GM12878 (cell line): ENCODE results near the gene SERPINB5. TPM values are rescaled to one million over a fixed set of nuclear protein-coding genes. Genes with fewer than 3 reads are reported as not detected.

Experiments used
- ATAC-seq: fragments of 200-7000 bp; cut with Tn5 transposase; 3 replicates; pipeline ENCODE4 v1.9.1; 2020; ENCODE audit warnings: mild to moderate bottlenecking, moderate library complexity
- BruUV-seq: library from RNA; stranded (reverse); fragments of 400-500 nt; replicated peaks from 2 replicates; lab custom pipeline; 2021; lab: Mats Ljungman, UMichigan
- CTCF ChIA-PET: fragments of 300-600 bp; sonication (Branson Sonifier 250); formaldehyde crosslinking; extraction: SDS; loops from one replicate; lab custom pipeline; 2021; ENCODE audit warnings: inconsistent platforms; lab: Yijun Ruan, JAX
- POLR2A ChIA-PET: fragments of 350-600 bp; formaldehyde crosslinking; extraction: SDS; loops from one replicate; lab custom pipeline; 2021; ENCODE audit warnings: inconsistent platforms; lab: Charles Lee
- RAD21 ChIA-PET: fragments of 300-600 bp; sonication (Branson Sonifier 250); formaldehyde crosslinking; loops from one replicate; lab custom pipeline; 2023; ENCODE audit warnings: antibody characterized with exemption; ENCODE audit not compliant: unreplicated experiment; lab: Charles Lee
- SMC1A ChIA-PET: fragments of 300-600 bp; sonication (Branson Sonifier 250); formaldehyde crosslinking; loops from one replicate; lab custom pipeline; 2023; ENCODE audit not compliant: unreplicated experiment, uncharacterized antibody; lab: Charles Lee
- DNase-seq: peaks from one replicate; pipeline ENCODE4 v3.0.0-alpha.2; 2011; ENCODE audit warnings: low read depth, low spot score
- FAIRE-seq: peaks from 3 replicates; lab custom pipeline; 2011; peaks lifted over from hg19 to GRCh38; lab: Jason Lieb, UNC
- H2AFZ ChIP-seq: 2 replicates; pipeline ENCODE4 v1.6.0; 2011; ENCODE audit warnings: low read depth, low read length, control low read depth; ENCODE audit not compliant: control insufficient read depth
- H3K27ac ChIP-seq: 2 replicates; pipeline ENCODE4 v1.5.1; 2011; ENCODE audit warnings: control low read depth; ENCODE audit not compliant: control insufficient read depth, insufficient read depth
- H3K27me3 ChIP-seq, 2 experiments: replicated peaks in 1 of 2; 2 replicates each; pipeline versions ENCODE4 v1.6.0 to v1.6.1; 2011; ENCODE audit warnings: low read length in 1 of 2; ENCODE audit not compliant: control insufficient read depth in 2 of 2, insufficient read depth in 2 of 2
- H3K36me3 ChIP-seq, 2 experiments: 2 replicates each; pipeline ENCODE4 v1.5.1; 2011; ENCODE audit warnings: low read length in 1 of 2; ENCODE audit not compliant: control insufficient read depth in 2 of 2, insufficient read depth in 2 of 2
- H3K4me1 ChIP-seq: 2 replicates; pipeline ENCODE4 v1.6.1; 2011; ENCODE audit warnings: mild to moderate bottlenecking, low read length, moderate library complexity, mixed read lengths; ENCODE audit not compliant: control insufficient read depth, insufficient read depth
- H3K4me2 ChIP-seq: 2 replicates; pipeline ENCODE4 v1.6.0; 2011; ENCODE audit warnings: control low read depth; ENCODE audit not compliant: control insufficient read depth, insufficient read depth
- H3K4me3 ChIP-seq: fragments of 200-600 bp; sonication (generic); 2 replicates; pipeline ENCODE4 v1.5.1; 2016
- H3K79me2 ChIP-seq: 2 replicates; pipeline ENCODE4 v1.6.0; 2011; ENCODE audit warnings: low read length; ENCODE audit not compliant: control insufficient read depth, insufficient read depth
- H3K9ac ChIP-seq: 2 replicates; pipeline ENCODE4 v1.8.0; 2011; ENCODE audit warnings: low read length, control low read depth, mixed read lengths; ENCODE audit not compliant: control insufficient read depth, insufficient read depth
- H3K9me3 ChIP-seq: replicated peaks from 3 replicates; pipeline ENCODE4 v1.5.1; 2011; ENCODE audit warnings: mild to moderate bottlenecking, low read length; ENCODE audit not compliant: control insufficient read depth, insufficient read depth
- H4K20me1 ChIP-seq: 2 replicates; pipeline ENCODE4 v1.6.0; 2011; ENCODE audit not compliant: control insufficient read depth, insufficient read depth
- ATF7 ChIP-seq: fragments of 450-650 bp; IDR thresholded peaks from 2 replicates; pipeline ENCODE4 v1.6.1; 2016; ENCODE audit warnings: low read depth, mild to moderate bottlenecking
- BACH1 ChIP-seq: fragments of 450-650 bp; IDR thresholded peaks from 2 replicates; pipeline ENCODE4 v1.6.1; 2017; ENCODE audit warnings: mild to moderate bottlenecking, borderline replicate concordance
- BMI1 ChIP-seq: fragments of 450-650 bp; IDR thresholded peaks from 2 replicates; pipeline ENCODE4 v1.6.1; 2016; ENCODE audit warnings: mild to moderate bottlenecking, moderate library complexity, borderline replicate concordance
- CBX5 ChIP-seq: sonication (generic); IDR thresholded peaks from 2 replicates; pipeline ENCODE4 v1.6.1; 2016; ENCODE audit warnings: low read depth, moderate library complexity, mild to moderate bottlenecking, inconsistent platforms
- CHD4 ChIP-seq: fragments of 200-600 bp; sonication (generic); IDR thresholded peaks from 2 replicates; pipeline ENCODE4 v1.6.1; 2016; ENCODE audit warnings: mild to moderate bottlenecking
- ESRRA ChIP-seq: IDR thresholded peaks from 2 replicates; pipeline ENCODE4 v1.6.1; 2012; ENCODE audit warnings: mild to moderate bottlenecking, low read length, improper control_type of control experiment
- GATAD2B ChIP-seq: fragments of 450-650 bp; conservative IDR thresholded peaks from 2 replicates; pipeline ENCODE4 v1.6.1; 2017; ENCODE audit warnings: low read depth, mild to moderate bottlenecking, moderate library complexity
- IRF4 ChIP-seq: IDR thresholded peaks from 2 replicates; pipeline ENCODE4 v1.6.1; 2011; ENCODE audit warnings: low read depth, low read length
- KLF5 ChIP-seq: fragments of 450-650 bp; IDR thresholded peaks from 2 replicates; pipeline ENCODE4 v1.6.1; 2014; ENCODE audit warnings: mild to moderate bottlenecking; ENCODE audit not compliant: partially characterized antibody
- NBN ChIP-seq: fragments of 450-650 bp; IDR thresholded peaks from 2 replicates; pipeline ENCODE4 v1.6.1; 2016
- NR2C1 ChIP-seq: fragments of 450-650 bp; IDR thresholded peaks from 2 replicates; pipeline ENCODE4 v1.6.1; 2017; ENCODE audit warnings: antibody characterized with exemption, mild to moderate bottlenecking, moderate library complexity
- PML ChIP-seq: IDR thresholded peaks from 2 replicates; pipeline ENCODE4 v1.6.1; 2012; ENCODE audit warnings: low read length, inconsistent platforms
- RAD21 ChIP-seq: IDR thresholded peaks from 2 replicates; pipeline ENCODE4 v1.6.1; 2011; ENCODE audit warnings: mild to moderate bottlenecking, low read depth, low read length, moderate library complexity; ENCODE audit not compliant: insufficient read depth
- RCOR1 ChIP-seq: conservative IDR thresholded peaks from 2 replicates; pipeline ENCODE4 v1.6.1; 2012; ENCODE audit warnings: low read depth, low read length, improper control_type of control experiment
- SRF ChIP-seq, 2 experiments: IDR thresholded peaks; 2 replicates each; pipeline ENCODE4 v1.6.1; 2011; ENCODE audit warnings: low read depth in 2 of 2, low read length in 2 of 2, mild to moderate bottlenecking in 1 of 2, moderate library complexity in 1 of 2
- TARDBP ChIP-seq: IDR thresholded peaks from 2 replicates; pipeline ENCODE4 v1.6.1; 2016; ENCODE audit warnings: borderline replicate concordance
- WRNIP1 ChIP-seq: IDR thresholded peaks from 2 replicates; pipeline ENCODE4 v1.6.1; 2011; ENCODE audit warnings: low read depth, low read length, improper control_type of control experiment, borderline replicate concordance
- ZNF217 ChIP-seq: fragments of 450-650 bp; IDR thresholded peaks from 2 replicates; pipeline ENCODE4 v1.6.1; 2017; ENCODE audit warnings: antibody characterized with exemption, mild to moderate bottlenecking
- whole genome bisulfite sequencing: methylation state at CpG from one replicate; pipeline ENCODE4 v1.1.6; 2016; ENCODE audit warnings: low lambda C conversion rate; ENCODE audit not compliant: insufficient replicate concordance, insufficient coverage; ENCODE audit errors: missing lambda C conversion rate; 5-methylcytosine and 5-hydroxymethylcytosine counted together
- in situ Hi-C: fragments of 300-500 bp; cut with MboI; formaldehyde crosslinking; loops from 9 replicates; pipeline ENCODE4 v1.14.3; 2018; ENCODE audit warnings: mixed read lengths
- intact Hi-C: fragments of 100-400 bp; cut with micrococcal nuclease; formaldehyde crosslinking; loops from one replicate; pipeline ENCODE4 v1.14.2; 2022; ENCODE audit not compliant: unreplicated experiment
- polyA plus RNA-seq, 11 experiments: library from polyadenylated mRNA; depleted of rRNA in 4 of 11; unstranded in 6 of 11; stranded (reverse) in 5 of 11; fragments of >200 nt; fragmentation: Nextera tagmentation in 4 of 11; fragmentation: Illumina TruSeq in 1 of 11; extraction: Ambion mirVana in 4 of 11; extraction: Trizol in 1 of 11; gene quantifications; 1 replicate in 1 of 11; 2 replicates in 10 of 11; pipeline versions ENCODE4 v1.2.1 to v1.2.3, GENCODE V29; 2011 to 2016; ENCODE audit warnings: inconsistent platforms in 2 of 11, missing spikeins in 2 of 11, low read depth in 1 of 11
- total RNA-seq, 4 experiments: library from RNA; depleted of rRNA in 3 of 4; stranded (reverse); fragments of >200 nt in 3 of 4; fragmentation: Illumina TruSeq in 1 of 4; extraction: Trizol in 1 of 4; gene quantifications; 2 replicates each; pipeline versions ENCODE4 v1.2.1 to v1.2.3, GENCODE V29; 2013 to 2021

The SERPINB5 gene
- total and polyA plus RNA-seq, 10 of the 15 experiments (the other 5 are each of a cell fraction or from before 2014, with no cell fraction given), result 0.03 to 0.04 TPM; not detected in 8

GRCh38 chr18:63515801-63516200 is 39.0 kb downstream of the SERPINB5 start:
- CTCF ChIA-PET, result interaction anchor here (0.6 to 8.2 kb wide), 10 partner anchors 8 to 423 kb away, joined by 3 to 237 read pairs (median 3); no protein-coding TSS in a partner anchor
- ATAC-seq (no peak), DNase-seq (no peak), FAIRE-seq (no peak)
- Histone ChIP-seq H3K27ac (no peak overlapping the region), H3K4me2 (no peak overlapping the region), H3K4me3 (no peak overlapping the region), H3K4me1 (no peaks in the 10 kb centered on the region), H3K9me3 (no peaks in the 10 kb centered on the region), H3K36me3 (no peaks in the 10 kb centered on the region)
- WGBS, result 0% methylated on average over 1 of the region's 1 CpG
- in situ Hi-C loops, result loop anchor here (5.0 to 25.0 kb wide), 2 partner anchors 332 to 472 kb away; no protein-coding TSS in a partner anchor
- BruUV-seq, result no TSS peak
- TF ChIP-seq NR2C1 (no peak), RCOR1 (no peak), WRNIP1 (no peak), BMI1 (no peak), RAD21 (no peak), GATAD2B (no peak), BACH1 (no peak), ATF7 (no peak), TARDBP (no peak), PML (no peak), NBN (no peak), CHD4 (no peak), CBX5 (no peak), ZNF217 (no peak), IRF4 (no peak), KLF5 (no peak), ESRRA (no peak), SRF (IDR thresholded peaks at IDR 0.05; ENCODE audit: low read depth in 2 of 2, low read length in 2 of 2) (no peak)
- TF ChIP-seq, all 136 proteins: peak for 0
- no peak overlapping the region for H2AFZ ChIP-seq
- ChIA-PET POLR2A (no interaction called here), SMC1A (interaction anchor here (0.9 to 7.1 kb wide), 7 partner anchors 7 to 421 kb away, joined by 3 to 130 read pairs (median 7); no protein-coding TSS in a partner anchor), RAD21 (interaction anchor here (1.6 to 10.9 kb wide), 3 partner anchors 64 to 421 kb away, joined by 4 to 149 read pairs (median 4); no protein-coding TSS in a partner anchor)
- H4K20me1 ChIP-seq, result no peaks in the 10 kb centered on the region
- H3K27me3 ChIP-seq, result 0 out of 4 replicates have a peak, but pooled peaks cover 0 to 1% of the 10 kb centered on the region in 2 experiments
- H3K79me2 ChIP-seq, result no peaks in the 10 kb centered on the region
- intact Hi-C loops, result loop anchor here (5.0 kb wide), 1 partner anchor 462 kb away; no protein-coding TSS in a partner anchor
- no peak overlapping the region for H3K9ac ChIP-seq
